OCI-LY1 (cell line): ENCODE data around the gene LGALS13.

Experiments
- EZH2 ChIP-seq: fragments of 200-600 bp; sonication (generic), shearing (Covaris generic); IDR thresholded peaks from 2 replicates; pipeline ENCODE4 v1.8.0; 2017; ENCODE audit warnings: borderline replicate concordance, mixed run types, mild to moderate bottlenecking, antibody characterized with exemption, low read length, moderate library complexity, mixed read lengths
- TF ChIP-seq, protein P1 (sequence below): fragments of 200-600 bp; sonication (generic), shearing (Covaris generic); IDR thresholded peaks from 2 replicates; pipeline ENCODE4 v1.5.1; 2017; ENCODE audit warnings: mild to moderate bottlenecking, antibody characterized with exemption, low read length, moderate library complexity, mixed read lengths

- TF ChIP-seq, protein P1, sequence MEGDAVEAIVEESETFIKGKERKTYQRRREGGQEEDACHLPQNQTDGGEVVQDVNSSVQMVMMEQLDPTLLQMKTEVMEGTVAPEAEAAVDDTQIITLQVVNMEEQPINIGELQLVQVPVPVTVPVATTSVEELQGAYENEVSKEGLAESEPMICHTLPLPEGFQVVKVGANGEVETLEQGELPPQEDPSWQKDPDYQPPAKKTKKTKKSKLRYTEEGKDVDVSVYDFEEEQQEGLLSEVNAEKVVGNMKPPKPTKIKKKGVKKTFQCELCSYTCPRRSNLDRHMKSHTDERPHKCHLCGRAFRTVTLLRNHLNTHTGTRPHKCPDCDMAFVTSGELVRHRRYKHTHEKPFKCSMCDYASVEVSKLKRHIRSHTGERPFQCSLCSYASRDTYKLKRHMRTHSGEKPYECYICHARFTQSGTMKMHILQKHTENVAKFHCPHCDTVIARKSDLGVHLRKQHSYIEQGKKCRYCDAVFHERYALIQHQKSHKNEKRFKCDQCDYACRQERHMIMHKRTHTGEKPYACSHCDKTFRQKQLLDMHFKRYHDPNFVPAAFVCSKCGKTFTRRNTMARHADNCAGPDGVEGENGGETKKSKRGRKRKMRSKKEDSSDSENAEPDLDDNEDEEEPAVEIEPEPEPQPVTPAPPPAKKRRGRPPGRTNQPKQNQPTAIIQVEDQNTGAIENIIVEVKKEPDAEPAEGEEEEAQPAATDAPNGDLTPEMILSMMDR: no peak
- no peak for TF ChIP-seq EZH2
Observed at GRCh38 chr19:39554701-39555311, 47.5 kb upstream of the LGALS13 start.
